GM21786 (cell line): ENCODE measurements around the gene AFG3L2.
"Not testable (repeated sequence)": the region's sequence is repeated elsewhere in the genome, so short reads cannot be mapped to it uniquely, and the experiment has no call there.

ENCODE experiments used
- ATAC-seq: cut with Tn5 transposase; IDR thresholded peaks from one replicate; pipeline ENCODE4 v1.9.1; 2021; ENCODE audit not compliant: unreplicated experiment

AFG3L2 gene

DNA sequence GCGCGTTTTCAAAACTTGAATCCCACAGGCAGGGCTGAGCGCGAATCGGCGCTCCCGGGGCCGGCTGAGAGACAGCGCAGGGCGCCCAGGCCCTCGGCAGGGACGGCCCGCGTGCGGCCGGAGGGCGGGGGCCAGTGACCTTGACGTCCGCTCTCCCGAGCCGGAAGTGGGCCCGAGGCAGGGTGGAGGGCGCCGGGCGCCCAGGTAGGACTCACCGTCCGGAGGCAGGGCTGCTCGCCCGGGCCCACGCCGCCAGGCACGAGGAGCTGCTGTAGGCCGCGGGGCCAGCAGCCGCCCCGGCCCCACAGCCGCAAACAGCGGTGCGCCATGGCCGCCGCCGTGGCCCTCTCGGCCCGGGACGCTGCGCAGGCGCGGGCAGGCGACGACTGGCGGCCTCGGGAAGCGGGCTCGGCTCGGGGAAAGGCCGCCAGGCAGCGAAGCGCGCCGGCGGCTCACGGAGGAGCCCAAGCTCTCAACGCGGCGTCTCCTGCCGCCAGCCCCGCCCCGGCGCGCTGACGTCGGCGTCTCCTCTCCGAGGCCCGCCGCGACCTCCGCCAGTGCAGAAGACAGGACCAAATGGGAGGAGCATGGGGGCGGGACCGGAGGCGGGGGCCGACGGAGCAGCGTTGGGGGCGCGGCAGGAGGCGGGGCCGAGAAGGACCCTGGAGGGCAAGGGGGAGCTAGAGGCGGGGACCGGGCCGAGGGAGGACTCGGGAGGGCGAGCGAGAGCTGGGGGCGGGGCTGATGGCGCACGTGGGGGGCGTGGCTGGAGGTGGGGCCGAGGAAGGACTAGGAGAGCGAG, at the start of gene AFG3L2:
Gene AFG3L2, minus strand, starts transcription at position 474 of the 802 bp plus-strand sequence. Its CDS starts 145 bp downstream, at position 329.
- peak; percentile 84 for ATAC-seq

DNA sequence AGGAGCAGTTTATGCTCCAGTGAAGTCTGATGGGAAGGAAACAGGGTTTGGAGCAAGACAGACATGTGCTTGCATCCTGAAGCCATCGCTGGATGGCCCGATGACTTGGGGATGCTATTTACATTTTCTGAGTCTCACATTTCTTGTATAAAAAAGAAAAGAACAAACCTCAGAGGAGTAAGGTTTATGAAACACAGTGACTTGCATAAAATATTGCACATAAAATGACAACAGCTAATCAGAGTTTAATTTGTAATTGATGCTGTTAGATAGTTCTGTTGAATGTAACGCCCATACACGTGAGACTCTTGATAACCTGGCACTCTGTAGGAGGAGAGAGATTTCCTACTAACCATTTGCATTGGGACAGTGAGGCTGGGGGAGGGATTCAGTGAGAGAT, 47.2 kb upstream of the AFG3L2 start:
- no peak for ATAC-seq

DNA sequence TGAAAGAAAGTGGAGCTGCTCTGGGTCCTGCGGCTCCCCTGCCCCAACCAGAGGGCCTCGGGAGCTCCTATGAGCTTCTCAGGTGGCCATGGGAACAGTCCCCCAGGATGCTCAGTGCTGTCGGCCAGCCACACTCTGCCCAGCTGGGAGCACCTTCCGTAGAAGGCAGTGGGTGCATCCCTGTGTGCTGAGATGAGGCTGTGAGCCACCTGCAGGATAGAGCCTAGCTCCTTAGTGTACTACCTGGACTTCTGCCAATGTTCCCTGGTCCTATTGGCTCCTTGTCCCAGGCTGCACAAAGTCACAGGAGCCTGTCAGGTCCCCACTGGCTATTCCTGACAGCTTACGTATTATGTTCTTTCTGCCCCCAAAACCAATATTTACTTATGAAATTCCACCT, 46.8 kb upstream of the AFG3L2 start:
- ATAC-seq: no peak

DNA sequence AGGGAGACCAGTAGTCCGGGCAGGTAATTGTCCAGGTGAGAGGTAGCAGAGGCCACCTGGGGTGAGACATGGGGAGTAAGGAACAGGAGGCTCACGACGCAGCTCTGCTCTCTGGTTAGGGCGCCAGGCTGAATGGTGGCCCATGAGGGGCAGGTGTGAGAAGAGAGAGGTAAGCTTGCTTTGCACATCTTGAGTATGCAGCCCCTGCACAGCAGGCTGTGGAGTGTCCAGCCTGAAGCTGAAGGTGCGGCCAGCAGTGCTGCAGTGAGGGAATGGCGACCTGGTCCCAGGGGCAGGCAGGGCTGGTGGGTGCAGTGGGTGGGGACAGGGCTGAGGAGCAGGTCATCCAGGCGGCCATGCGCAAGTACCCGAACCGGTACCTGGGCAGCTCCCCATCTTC, 46.4 kb upstream of the AFG3L2 start:
- ATAC-seq: no peak

DNA sequence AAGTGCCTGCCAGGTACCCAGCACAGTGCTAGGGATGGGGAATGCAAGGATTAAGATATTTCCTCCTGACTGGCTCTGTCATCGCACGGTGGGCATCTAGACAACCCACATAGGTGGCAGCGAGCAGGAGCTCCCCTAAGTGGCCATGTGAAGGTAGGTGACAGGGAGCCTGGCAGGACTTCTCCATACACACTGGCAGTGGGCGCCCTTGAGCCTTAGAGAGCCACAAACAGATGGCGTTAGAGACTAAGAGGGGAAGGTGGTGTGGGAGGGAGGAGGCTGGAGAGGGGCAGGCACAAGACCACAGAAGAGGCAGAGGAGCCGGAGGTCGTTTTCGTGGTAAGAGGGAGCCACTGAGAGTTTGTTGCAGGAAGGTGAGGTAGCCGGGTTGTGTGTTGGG, 45.9 kb upstream of the AFG3L2 start:
- no peak for ATAC-seq

DNA sequence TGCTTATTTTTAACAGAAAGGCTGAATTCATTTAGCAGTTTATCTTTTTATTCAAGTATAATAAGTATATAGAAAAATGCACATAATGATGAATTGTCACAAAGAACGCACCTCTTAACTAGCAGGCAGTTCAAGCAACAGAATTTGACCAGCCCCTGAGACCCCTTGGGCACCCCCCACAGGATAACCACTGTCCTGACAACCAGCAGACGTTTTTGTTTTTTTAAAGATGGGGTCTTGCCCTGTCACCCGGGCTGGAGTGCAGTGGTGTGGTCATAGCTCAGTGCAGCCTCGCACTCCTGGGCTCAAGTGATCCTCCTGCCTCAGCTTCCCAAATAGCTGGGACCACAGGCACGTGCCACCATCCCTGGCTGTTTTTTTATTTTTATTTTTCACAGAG, 44.7 kb upstream of the AFG3L2 start:
- ATAC-seq: no peak

DNA sequence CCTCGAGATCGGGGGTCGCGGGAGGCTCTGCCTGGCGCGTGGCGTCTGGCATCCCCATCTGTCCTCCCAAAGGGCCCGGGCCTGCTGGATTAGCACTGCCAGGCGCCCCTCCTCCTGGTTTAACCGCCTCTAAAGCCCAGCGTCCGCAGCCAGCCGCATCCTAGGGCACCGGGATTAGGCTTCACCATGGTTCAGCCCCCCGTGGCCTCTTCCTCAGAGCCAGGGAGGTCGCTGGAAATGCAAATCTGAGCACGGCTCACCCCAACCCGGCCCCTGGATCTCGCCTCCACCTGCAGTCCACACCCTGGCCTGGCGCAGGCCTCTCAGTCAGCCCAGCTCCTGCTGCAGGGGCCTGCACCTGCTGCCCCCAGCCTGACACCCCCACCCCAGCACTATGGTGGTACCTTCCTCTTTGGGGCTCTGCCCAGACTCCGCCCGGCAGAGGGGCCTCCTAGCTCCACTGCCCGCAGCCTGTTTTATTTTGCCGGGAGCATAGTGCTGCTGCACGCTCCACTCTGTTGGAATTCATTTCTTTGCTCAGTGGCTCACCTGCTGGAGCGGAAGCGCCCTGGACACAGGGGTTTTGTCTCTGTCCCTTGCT, 43.9 kb upstream of the AFG3L2 start:
- no peak for ATAC-seq

DNA sequence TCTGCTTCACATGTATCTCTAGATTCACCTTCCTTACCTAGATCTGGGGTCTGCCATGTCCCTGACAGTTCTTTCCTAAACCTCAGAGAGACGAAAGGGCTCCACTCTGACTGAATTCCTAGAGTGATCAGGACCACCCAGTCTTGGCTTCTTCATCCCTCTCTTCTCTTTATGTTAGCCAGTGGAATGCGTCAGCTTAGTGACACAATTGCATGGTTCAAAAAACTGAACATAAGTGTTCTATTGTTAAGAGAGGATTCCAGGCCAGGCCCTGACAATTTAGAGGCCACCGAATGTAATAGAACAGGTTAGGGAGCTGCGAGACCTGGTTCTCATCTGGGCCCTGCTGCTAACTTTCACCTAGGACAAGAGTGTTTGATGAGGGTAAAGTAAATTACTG, 40.7 kb upstream of the AFG3L2 start:
- no peak for ATAC-seq

DNA sequence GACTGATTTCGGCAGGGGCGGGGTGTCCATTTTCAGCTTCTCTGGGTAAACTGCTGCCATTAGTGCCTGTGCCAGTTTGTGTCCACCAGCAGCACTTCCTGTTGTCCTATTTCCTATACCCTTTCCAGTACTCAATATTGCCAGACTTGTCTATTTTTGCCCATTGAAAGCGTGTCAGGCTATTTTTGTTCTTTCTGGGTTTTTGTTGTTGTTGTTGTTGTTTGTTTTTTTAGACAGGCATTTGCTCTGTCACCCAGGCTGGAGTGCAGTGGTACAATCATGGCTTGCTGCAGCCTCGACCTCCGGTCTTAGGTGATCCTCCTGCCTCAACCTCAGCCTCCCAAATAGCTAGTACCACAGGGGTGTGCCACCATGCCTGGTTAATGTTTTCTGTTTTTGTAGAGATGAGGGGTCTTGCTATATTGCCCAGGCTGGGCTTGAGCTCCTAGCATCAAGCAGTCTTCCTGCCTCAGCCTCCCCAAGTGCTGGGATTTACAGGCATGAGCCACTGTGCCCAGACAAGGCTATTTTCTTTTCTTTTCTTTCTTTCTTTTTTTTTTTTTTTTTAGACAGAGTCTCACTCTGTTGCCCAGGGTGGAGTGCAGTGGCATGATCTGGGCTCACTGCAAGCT, 39.2 kb upstream of the AFG3L2 start:
- ATAC-seq: no peak

DNA sequence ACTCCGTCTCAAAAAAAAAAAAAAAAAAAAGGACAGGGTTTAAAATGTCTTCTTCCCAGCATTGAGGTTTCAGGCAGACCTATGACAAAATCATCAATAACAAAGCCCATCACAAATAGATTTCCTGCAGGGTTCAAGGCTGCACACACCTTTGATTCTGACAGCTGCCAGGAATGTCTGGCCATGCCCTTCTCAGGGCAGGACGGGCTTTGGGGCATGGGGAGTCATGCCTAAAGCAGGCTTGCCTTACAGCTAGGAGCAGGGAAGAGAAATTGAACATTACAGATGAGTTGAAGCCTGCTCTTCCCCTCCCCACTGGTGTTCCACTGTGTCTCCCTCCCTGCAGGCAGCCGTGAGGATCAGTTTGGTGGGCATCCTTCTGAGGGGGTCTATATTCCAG, 34.4 kb upstream of the AFG3L2 start:
- no peak for ATAC-seq

DNA sequence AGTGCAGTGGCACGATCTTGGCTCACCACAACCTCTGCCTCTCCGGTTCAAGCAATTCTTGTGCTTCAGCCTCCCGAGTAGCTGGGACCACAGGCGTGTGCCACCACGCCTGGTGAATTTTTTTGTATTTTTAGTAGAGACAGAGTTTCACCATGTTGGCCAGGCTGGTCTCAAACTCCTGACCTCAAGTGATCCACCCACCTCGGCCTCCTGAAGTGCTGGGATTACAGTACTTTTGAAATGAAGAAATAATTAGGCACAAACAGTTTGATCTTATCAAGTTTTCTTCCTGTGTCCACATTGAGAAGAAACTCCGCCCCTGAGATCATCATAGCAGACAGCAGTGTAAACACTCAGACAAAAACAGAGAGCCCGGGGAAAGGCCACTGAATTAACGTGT, 33.7 kb upstream of the AFG3L2 start:
- not testable (repeated sequence) for ATAC-seq

DNA sequence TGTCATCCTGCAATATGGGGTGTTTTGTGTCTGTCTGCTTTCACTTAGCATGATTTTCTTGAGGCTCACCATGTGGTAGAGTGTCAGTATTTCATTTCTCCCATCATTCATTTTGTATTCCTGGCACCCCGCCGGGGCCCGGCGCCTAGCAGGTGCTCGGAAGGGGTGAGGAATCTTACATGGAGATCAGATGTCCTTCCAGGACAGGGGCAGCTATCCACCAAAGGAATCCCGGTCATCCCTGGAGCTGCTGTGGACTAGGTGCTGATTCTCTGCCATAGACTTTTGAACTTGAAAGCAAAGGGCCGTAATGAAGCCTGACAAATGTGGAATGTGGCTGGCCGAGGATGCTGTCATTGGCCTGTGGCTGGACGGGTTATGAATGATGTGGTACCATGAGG, 33.1 kb upstream of the AFG3L2 start:
- ATAC-seq: no peak

DNA sequence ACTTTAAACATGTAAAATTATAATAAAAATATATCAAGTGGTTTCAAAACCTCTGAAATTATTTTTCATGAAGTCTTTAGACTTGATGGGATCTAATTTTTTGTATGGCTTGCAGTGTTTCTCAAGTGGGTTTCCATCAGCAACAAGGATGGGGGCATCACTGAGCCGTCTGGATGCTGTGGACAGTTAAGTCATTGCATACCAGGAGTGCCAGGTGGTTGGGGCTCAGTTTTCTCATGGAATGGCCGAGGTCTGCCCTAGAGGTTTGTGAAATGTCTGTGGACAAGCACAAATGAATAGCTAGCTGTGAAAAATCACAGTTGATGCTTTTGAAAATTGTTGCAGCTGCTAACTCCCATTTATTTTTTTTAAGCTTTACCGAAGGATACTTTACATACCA, 32.4 kb upstream of the AFG3L2 start:
- no peak for ATAC-seq

DNA sequence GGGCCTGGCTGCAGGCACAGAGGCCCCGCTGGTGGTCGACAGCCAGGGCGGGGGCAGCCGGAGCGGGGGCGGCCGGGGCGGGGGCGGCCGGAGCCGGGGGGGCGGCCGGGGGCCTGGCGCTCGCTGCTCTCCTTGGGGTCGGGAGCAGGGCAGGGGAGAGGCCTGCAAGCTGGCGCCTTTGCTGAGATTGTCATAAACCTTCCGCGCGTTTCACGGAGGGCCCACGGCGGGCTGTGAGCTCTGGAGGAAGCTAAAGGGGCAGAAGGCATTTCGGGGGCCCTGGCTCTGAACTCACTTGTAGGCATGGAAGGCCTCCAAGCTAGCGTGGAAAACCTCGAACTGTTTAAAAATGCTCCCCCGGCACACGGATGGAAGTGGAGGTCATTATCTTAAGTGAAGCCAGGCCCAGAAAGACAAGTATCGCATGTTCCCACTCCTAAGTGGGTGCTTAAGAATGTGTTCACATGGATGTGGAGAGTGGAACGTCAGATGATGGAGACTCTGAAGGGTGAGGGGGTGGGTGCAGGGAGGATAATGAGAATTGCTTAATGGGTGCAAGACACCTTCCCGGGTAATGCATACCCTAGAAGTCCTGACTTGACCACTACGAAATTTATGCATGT, 31.3 kb upstream of the AFG3L2 start:
- no peak for ATAC-seq

DNA sequence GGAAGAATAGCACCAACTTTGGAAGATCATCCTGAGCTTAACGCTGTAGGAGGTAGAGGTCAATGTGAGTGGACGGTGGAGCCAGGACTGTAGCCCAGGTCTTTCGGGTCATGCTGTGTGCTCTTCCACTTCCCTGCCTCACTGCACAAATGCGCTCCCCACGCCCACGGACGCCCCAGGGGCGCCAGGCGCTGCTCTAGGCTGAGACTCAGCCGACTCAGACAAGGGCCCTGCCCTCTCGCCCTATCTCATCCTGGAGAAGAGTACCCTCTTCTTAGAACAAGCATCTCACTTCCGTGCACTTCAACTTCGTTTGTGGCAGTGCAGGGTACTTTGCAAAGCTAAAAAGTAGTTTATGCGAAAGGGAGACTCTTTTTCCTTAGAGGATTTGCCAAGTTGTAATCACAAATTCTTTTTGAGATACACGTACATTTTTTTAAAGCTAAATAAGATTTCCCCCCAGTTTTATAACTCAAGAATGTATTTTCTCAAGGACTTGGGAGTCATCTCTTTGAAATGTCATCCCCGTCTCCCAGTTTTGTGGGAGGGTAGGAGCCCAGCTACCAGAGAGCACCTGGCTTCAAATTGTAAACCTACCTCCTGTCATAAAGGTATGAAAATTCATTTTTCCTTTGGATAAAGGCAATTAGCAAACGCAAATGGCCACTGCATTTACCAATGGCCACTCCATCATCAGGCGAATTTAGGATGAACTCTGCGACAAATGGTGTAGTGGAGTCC, 29.5 kb upstream of the AFG3L2 start:
- no peak for ATAC-seq

DNA sequence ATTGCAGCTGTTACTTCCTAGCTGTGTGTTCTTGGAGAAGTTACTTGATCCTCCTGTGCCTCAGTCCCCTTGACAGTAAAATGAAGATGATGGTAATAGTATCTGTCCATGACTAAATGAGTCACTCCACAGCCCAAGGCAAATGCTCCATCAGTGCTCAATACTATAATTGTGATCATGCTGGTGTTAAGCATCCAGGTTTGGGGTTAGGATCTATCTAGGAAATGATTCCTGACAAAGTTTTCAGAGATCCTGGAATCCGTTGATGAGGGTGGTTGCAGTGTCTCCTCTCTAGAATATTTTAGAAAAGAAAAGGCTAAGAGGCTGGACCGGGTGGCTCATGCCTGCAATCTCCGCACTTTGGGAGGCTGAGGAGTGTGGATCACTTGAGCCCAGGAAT, 28.0 kb upstream of the AFG3L2 start:
- ATAC-seq: no peak

DNA sequence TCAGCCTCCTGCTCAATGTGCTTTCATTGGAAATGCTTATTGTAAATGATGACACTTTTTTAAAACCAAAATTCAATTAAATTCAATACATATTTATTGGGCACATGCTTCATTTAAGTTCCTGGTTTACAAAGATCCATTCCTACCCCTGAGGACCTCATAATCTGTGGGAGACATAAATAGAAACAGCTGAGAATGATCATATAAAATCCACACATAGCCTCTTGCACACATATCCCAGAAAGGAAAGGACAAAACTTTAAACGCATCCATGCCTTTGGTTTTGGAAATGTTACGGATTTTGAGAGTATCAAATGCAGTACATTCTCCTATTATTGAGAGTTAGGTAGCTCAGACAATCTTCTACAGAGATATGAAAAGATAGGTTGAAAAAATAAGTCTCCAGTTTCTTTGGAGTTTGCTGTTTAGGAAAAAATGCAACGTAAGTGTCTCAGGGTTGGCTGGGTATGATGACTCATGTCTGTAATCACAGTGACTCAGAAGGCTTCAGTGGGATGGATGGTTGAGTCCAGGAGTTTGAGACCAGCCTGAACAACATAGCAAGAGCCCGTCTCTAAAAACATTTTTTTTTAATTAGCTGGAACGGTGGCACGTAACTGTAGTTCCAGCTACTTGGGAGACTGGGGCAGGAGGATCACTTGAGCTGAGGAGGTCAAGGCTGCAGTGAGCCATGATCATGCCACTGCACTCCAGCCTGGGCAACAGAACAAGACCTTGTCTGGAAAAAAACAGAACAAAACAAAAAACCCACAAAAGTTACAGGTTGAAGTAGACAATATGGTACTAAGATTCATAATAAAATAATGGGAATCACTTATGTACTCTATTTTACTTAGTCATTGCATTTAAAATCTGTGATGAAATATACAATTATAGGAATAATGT, 26.8 kb upstream of the AFG3L2 start:
- no peak for ATAC-seq

DNA sequence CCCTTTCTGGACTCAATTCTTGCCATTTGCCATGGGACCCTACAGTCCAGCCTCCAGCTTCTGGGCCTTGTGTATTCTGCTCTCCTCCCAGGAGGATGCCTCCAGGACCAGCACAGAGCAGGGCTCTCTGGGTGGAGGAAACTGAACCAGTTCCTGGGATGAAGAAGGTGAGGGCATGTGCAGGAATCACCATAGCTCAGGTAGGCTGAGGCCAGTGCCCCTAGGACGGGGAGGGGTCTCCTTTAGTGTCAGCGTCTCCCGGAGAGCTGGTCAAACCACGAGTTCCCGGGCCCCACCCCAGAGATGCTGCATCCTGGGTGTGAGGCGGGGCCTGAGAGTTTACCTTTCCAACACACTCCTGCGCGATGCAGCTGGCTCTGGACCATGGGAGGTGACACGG, 24.9 kb upstream of the AFG3L2 start:
- ATAC-seq: no peak

DNA sequence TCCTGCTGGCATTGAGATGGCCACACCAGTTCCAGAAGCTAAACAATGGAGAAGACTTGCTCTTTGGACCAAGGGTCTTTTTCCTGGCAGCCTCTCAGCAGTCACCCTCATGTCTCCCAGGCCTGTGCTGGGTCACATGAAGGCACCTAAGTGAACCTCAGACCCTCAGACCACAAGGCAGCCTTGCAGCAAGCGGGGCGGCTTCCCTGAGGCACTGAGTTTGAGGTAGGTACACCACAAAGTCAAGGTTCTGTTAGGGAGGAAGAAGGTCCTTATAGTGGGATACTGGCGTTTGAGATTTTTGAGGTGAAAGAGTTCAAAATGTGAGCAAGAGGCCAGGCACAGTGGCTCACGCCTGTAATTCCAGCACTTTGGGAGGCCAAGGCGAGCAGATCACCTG, 22.2 kb upstream of the AFG3L2 start:
- ATAC-seq: no peak

DNA sequence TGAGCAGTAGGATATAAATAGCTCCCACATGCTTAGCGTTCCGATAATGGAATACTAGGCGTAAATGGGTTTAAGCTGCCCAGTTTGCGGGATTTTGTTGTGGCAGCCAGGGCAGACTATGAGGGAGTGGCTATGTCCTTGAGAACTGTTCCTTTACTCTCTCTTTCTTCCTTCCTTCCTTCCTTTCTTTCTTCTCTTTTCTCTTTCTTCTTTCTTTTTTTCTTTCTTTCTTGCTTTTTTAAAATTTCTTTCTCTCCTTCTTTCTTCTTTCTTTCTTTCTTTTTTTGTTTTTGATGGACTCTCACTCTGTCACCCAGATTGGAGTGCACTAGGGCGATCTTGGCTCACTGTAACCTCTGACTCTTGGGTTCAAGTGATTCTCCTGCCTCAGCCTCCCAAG, 21.6 kb upstream of the AFG3L2 start:
- no peak for ATAC-seq
